ENCODE measurements around the gene OLFML2A.

DNA sequence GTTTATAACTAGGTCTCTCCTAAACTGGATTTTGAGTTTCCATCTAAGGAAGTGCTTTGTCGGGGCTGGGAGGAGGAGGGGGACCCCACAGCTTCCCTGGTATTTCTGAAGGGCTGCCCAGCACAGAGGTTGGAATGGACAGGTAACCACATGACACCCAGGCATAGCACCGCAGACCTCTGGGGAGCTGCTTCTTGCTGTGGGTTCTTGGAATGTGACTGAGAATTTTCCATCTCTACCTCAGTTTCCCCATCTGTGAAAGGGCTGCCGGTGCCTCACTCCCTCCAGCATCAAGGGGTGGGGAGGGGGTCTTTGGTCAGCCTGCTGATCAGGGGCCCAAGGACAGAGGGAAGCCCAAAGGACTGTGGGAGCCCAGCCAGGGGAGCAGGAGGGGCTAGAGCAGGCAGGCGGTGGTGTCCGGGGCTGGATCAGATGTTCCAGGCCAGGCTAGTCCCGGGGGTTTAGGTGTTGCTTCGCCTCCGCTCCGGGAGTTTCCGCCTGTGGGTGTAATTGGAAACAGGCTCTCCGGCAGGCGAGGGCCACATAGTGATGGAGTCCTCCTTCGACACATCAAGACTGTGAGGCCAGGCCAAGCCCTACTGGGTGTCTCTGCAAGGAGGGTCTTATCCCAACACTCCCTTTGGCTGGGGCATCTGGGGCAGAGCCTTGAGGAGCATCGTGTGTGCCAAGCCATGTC is 3.3 kb downstream of the OLFML2A start:
- TF ChIP-seq, protein P1, sequence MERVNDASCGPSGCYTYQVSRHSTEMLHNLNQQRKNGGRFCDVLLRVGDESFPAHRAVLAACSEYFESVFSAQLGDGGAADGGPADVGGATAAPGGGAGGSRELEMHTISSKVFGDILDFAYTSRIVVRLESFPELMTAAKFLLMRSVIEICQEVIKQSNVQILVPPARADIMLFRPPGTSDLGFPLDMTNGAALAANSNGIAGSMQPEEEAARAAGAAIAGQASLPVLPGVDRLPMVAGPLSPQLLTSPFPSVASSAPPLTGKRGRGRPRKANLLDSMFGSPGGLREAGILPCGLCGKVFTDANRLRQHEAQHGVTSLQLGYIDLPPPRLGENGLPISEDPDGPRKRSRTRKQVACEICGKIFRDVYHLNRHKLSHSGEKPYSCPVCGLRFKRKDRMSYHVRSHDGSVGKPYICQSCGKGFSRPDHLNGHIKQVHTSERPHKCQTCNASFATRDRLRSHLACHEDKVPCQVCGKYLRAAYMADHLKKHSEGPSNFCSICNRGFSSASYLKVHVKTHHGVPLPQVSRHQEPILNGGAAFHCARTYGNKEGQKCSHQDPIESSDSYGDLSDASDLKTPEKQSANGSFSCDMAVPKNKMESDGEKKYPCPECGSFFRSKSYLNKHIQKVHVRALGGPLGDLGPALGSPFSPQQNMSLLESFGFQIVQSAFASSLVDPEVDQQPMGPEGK (tag by site-specific recombination; IDR thresholded peaks at IDR 0.05) = no peak
- TF ChIP-seq CTCF (tag by site-specific recombination; IDR thresholded peaks at IDR 0.05) (no peak), ZNF664 (tag by site-specific recombination; IDR thresholded peaks at IDR 0.05) (no peak), ZSCAN16 (tag by site-specific recombination; IDR thresholded peaks at IDR 0.05) (no peak), SALL2 (tag by site-specific recombination; IDR thresholded peaks at IDR 0.05; ENCODE audit: borderline replicate concordance) (no peak), ZNF274 (IDR thresholded peaks at IDR 0.05; ENCODE audit: low read length) (no peak), ZNF274 (tag by site-specific recombination; IDR thresholded peaks at IDR 0.05; ENCODE audit: borderline replicate concordance) (no peak), ZSCAN23 (tag by site-specific recombination; IDR thresholded peaks at IDR 0.05) (no peak), ZNF404 (tag by site-specific recombination; IDR thresholded peaks at IDR 0.05) (no peak), YY2 (tag by site-specific recombination; IDR thresholded peaks at IDR 0.05) (no peak), ZNF239 (tag by site-specific recombination; IDR thresholded peaks at IDR 0.05) (no peak), ZNF157 (tag by site-specific recombination; IDR thresholded peaks at IDR 0.05) (no peak), ZNF747 (tag by site-specific recombination; IDR thresholded peaks at IDR 0.05) (no peak)
- TF ChIP-seq, protein P2, sequence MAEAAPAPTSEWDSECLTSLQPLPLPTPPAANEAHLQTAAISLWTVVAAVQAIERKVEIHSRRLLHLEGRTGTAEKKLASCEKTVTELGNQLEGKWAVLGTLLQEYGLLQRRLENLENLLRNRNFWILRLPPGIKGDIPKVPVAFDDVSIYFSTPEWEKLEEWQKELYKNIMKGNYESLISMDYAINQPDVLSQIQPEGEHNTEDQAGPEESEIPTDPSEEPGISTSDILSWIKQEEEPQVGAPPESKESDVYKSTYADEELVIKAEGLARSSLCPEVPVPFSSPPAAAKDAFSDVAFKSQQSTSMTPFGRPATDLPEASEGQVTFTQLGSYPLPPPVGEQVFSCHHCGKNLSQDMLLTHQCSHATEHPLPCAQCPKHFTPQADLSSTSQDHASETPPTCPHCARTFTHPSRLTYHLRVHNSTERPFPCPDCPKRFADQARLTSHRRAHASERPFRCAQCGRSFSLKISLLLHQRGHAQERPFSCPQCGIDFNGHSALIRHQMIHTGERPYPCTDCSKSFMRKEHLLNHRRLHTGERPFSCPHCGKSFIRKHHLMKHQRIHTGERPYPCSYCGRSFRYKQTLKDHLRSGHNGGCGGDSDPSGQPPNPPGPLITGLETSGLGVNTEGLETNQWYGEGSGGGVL (tag by site-specific recombination; IDR thresholded peaks at IDR 0.05) = no peak
- TF ChIP-seq, protein P3, sequence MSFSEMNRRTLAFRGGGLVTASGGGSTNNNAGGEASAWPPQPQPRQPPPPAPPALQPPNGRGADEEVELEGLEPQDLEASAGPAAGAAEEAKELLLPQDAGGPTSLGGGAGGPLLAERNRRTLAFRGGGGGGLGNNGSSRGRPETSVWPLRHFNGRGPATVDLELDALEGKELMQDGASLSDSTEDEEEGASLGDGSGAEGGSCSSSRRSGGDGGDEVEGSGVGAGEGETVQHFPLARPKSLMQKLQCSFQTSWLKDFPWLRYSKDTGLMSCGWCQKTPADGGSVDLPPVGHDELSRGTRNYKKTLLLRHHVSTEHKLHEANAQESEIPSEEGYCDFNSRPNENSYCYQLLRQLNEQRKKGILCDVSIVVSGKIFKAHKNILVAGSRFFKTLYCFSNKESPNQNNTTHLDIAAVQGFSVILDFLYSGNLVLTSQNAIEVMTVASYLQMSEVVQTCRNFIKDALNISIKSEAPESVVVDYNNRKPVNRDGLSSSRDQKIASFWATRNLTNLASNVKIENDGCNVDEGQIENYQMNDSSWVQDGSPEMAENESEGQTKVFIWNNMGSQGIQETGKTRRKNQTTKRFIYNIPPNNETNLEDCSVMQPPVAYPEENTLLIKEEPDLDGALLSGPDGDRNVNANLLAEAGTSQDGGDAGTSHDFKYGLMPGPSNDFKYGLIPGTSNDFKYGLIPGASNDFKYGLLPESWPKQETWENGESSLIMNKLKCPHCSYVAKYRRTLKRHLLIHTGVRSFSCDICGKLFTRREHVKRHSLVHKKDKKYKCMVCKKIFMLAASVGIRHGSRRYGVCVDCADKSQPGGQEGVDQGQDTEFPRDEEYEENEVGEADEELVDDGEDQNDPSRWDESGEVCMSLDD (tag by site-specific recombination; IDR thresholded peaks at IDR 0.05) = no peak

Measured in HEK293 (cell line).